GM19043 (cell line): ENCODE results near the gene LENG8.
"Not testable (repeated sequence)": the region's sequence is repeated elsewhere in the genome, so short reads cannot be mapped to it uniquely, and the experiment has no call there.

Experiments
- ATAC-seq: cut with Tn5 transposase; IDR thresholded peaks from one replicate; pipeline ENCODE4 v1.9.1; 2021; ENCODE audit warnings: low read depth; ENCODE audit not compliant: unreplicated experiment

Gene LENG8

GRCh38 chr19:54436628-54437252 is 12.3 kb upstream of the LENG8 start:
- no peak for ATAC-seq

GRCh38 chr19:54439174-54439851 is 9.7 kb upstream of the LENG8 start:
- ATAC-seq: no peak

- ATAC-seq: no peak
These were observed 8.4 kb upstream of the LENG8 start for GRCh38 chr19:54440641-54441040.

GRCh38 chr19:54444737-54445136 is 4.3 kb upstream of the LENG8 start:
- ATAC-seq: no peak

GRCh38 chr19:54446349-54446748 is 2.6 kb upstream of the LENG8 start:
- ATAC-seq: not testable (repeated sequence)

GRCh38 chr19:54448040-54448773 is 792 bp upstream of the LENG8 start:
- no peak for ATAC-seq

GRCh38 chr19:54449701-54450069 is 686 bp downstream of the LENG8 start:
- ATAC-seq: no peak

- ATAC-seq: no peak
These were observed 2.4 kb downstream of the LENG8 start for GRCh38 chr19:54451331-54451871.

- ATAC-seq: no peak
These were observed 3.0 kb downstream of the LENG8 start for GRCh38 chr19:54451997-54452396.

- no peak for ATAC-seq
These were observed 3.6 kb downstream of the LENG8 start for GRCh38 chr19:54452626-54453025.

- no peak for ATAC-seq
These were observed 5.2 kb downstream of the LENG8 start for GRCh38 chr19:54453921-54454780.

GRCh38 chr19:54454781-54455675 is 6.0 kb downstream of the LENG8 start:
- ATAC-seq: no peak

GRCh38 chr19:54455786-54456422 is 6.9 kb downstream of the LENG8 start:
- ATAC-seq: no peak

GRCh38 chr19:54456423-54457373 is 7.7 kb downstream of the LENG8 start:
- no peak for ATAC-seq

GRCh38 chr19:54457773-54458647 is 9.0 kb downstream of the LENG8 start:
- no peak for ATAC-seq

GRCh38 chr19:54458648-54459281 is 9.8 kb downstream of the LENG8 start:
- no peak for ATAC-seq
